Measurements from ENCODE around the gene SGIP1. TPM values are rescaled to one million over a fixed set of nuclear protein-coding genes. Genes with fewer than 3 reads are reported as not detected.

Gene SGIP1
- total RNA-seq, 1 donor from 2014 or later, result 16.0 TPM

DNA sequence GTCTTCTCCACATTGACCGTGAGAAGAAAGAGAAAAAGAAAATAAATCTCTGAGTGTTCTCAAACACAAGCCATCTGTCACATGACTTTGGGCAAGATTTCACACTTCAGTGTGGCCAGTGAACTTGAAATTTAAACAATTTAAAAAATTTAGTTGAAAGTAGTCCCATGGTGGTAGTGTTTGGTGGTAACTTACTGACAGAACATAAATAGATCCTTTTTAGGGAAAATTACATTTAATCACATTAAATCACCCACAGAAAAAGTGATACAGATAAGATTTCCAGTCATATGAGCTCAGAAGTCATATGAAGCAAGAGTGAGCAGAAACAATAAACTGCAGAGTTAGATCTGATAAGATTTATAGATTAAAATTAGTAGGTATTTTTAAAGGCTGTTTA lies 31.9 kb upstream of the SGIP1 start:
- TF ChIP-seq, protein P1, sequence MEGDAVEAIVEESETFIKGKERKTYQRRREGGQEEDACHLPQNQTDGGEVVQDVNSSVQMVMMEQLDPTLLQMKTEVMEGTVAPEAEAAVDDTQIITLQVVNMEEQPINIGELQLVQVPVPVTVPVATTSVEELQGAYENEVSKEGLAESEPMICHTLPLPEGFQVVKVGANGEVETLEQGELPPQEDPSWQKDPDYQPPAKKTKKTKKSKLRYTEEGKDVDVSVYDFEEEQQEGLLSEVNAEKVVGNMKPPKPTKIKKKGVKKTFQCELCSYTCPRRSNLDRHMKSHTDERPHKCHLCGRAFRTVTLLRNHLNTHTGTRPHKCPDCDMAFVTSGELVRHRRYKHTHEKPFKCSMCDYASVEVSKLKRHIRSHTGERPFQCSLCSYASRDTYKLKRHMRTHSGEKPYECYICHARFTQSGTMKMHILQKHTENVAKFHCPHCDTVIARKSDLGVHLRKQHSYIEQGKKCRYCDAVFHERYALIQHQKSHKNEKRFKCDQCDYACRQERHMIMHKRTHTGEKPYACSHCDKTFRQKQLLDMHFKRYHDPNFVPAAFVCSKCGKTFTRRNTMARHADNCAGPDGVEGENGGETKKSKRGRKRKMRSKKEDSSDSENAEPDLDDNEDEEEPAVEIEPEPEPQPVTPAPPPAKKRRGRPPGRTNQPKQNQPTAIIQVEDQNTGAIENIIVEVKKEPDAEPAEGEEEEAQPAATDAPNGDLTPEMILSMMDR (IDR thresholded peaks at IDR 0.05; ENCODE audit: unreplicated experiment), result no peak
- no peaks in the 10 kb centered on the region for H3K9me3 Mint-ChIP-seq (ENCODE audit: low read depth)
- no peak overlapping the region for H3K27ac Mint-ChIP-seq
- H3K36me3 Mint-ChIP-seq (ENCODE audit: insufficient read depth), result no peaks in the 10 kb centered on the region
- DNase-seq (ENCODE audit: low spot score, unreplicated experiment), result no peak
- no peak overlapping the region for H3K4me3 Mint-ChIP-seq (ENCODE audit: low read depth)
- H3K27me3 Mint-ChIP-seq, result peaks cover 49% of the 10 kb centered on the region
- no peaks in the 10 kb centered on the region for H3K4me1 Mint-ChIP-seq (ENCODE audit: low read depth)

GRCh38 chr1:66503841-66504470 lies 30.0 kb upstream of the SGIP1 start:
- H3K27me3 Mint-ChIP-seq, result peaks cover 49% of the 10 kb centered on the region

GRCh38 chr1:66505671-66506392 lies 28.1 kb upstream of the SGIP1 start:
- TF ChIP-seq, protein P1 (IDR thresholded peaks at IDR 0.05; ENCODE audit: unreplicated experiment), result no peak
- H3K4me1 Mint-ChIP-seq (ENCODE audit: low read depth), result no peaks in the 10 kb centered on the region
- H3K4me3 Mint-ChIP-seq (ENCODE audit: low read depth), result no peak overlapping the region
- no peak for DNase-seq (ENCODE audit: low spot score, unreplicated experiment)
- no peaks in the 10 kb centered on the region for H3K36me3 Mint-ChIP-seq (ENCODE audit: insufficient read depth)
- H3K9me3 Mint-ChIP-seq (ENCODE audit: low read depth), result no peaks in the 10 kb centered on the region
- H3K27ac Mint-ChIP-seq, result no peak overlapping the region
- H3K27me3 Mint-ChIP-seq, result peaks cover 39% of the 10 kb centered on the region

More at GRCh38 chr1:66503841-66504470, 30.0 kb upstream of the SGIP1 start:
- Mint-ChIP-seq H3K4me3 (ENCODE audit: low read depth) (no peak overlapping the region), H3K9me3 (ENCODE audit: low read depth) (no peaks in the 10 kb centered on the region), H3K36me3 (ENCODE audit: insufficient read depth) (no peaks in the 10 kb centered on the region), H3K4me1 (ENCODE audit: low read depth) (no peaks in the 10 kb centered on the region), H3K27ac (no peak overlapping the region)
- TF ChIP-seq, protein P1 (IDR thresholded peaks at IDR 0.05; ENCODE audit: unreplicated experiment), result peak; percentile 74
- no peak for DNase-seq (ENCODE audit: low spot score, unreplicated experiment)

DNA sequence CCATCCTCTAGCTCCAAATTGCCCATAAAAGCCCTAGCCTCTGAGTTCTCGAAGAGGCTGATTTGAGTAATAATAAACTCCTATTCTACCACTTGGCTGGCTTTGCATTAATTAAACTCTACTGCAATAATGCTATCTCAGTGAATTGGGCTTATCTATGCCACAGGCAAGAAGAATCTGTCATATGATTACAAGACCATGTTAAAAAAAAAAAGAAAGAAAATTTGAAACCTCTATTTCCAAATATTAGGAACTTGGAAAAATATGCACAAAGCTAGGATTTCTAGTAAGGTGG lies 27.6 kb upstream of the SGIP1 start:
- H3K27ac Mint-ChIP-seq, result no peak overlapping the region
- TF ChIP-seq, protein P1 (IDR thresholded peaks at IDR 0.05; ENCODE audit: unreplicated experiment), result no peak
- no peak overlapping the region for H3K4me3 Mint-ChIP-seq (ENCODE audit: low read depth)
- no peaks in the 10 kb centered on the region for H3K9me3 Mint-ChIP-seq (ENCODE audit: low read depth)
- DNase-seq (ENCODE audit: low spot score, unreplicated experiment), result no peak
- H3K4me1 Mint-ChIP-seq (ENCODE audit: low read depth), result no peaks in the 10 kb centered on the region
- H3K27me3 Mint-ChIP-seq, result peaks cover 42% of the 10 kb centered on the region
- no peaks in the 10 kb centered on the region for H3K36me3 Mint-ChIP-seq (ENCODE audit: insufficient read depth)

DNA sequence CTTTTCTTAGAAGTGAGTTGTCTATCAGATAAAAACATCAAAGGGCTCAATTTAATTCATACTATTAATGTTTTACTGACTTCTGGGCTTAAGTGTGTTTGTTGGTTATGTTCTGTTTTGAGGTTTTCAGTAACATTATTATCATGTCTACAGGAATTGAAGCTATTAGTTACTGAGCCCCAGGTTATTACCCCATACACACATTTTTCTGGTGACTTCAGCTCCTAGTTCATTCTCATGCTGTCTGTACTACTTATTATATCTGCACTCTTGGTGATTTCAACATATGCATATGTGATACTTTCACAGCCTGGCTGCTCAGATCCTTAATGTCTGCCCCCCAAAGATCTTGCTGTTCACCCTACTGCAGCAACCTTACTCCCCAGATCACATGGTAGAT lies 27.0 kb upstream of the SGIP1 start:
- Mint-ChIP-seq H3K4me3 (ENCODE audit: low read depth) (no peak overlapping the region), H3K36me3 (ENCODE audit: insufficient read depth) (no peaks in the 10 kb centered on the region), H3K9me3 (ENCODE audit: low read depth) (no peaks in the 10 kb centered on the region), H3K4me1 (ENCODE audit: low read depth) (no peaks in the 10 kb centered on the region), H3K27ac (no peak overlapping the region), H3K27me3 (peaks cover 38% of the 10 kb centered on the region)
- no peak for DNase-seq (ENCODE audit: low spot score, unreplicated experiment)
- TF ChIP-seq, protein P1 (IDR thresholded peaks at IDR 0.05; ENCODE audit: unreplicated experiment), result no peak

All from progenitor cell of endocrine pancreas (in vitro differentiated cells).